GM19455 (cell line): Measurements from ENCODE around the gene CACNB1.

ENCODE experiments used
- ATAC-seq: cut with Tn5 transposase; IDR thresholded peaks from one replicate; pipeline ENCODE4 v1.9.1; 2021; ENCODE audit not compliant: unreplicated experiment

Gene CACNB1

GRCh38 chr17:39204245-39204644 lies 6.8 kb upstream of the CACNB1 start:
- ATAC-seq: no peak

- ATAC-seq: no peak
These were observed 3.6 kb upstream of the CACNB1 start for GRCh38 chr17:39200957-39201510.

- ATAC-seq: peak; percentile 53
These were observed 2.8 kb upstream of the CACNB1 start, which contains the start of gene RPL19 for GRCh38 chr17:39200070-39200879. Gene RPL19, plus strand, starts transcription at chr17:39200283. Its CDS starts 62 bp downstream, at chr17:39200345.

GRCh38 chr17:39199820-39200069 lies 2.3 kb upstream of the CACNB1 start:
- ATAC-seq: peak; percentile 56

- ATAC-seq: no peak
These were observed 707 bp upstream of the CACNB1 start for GRCh38 chr17:39198186-39198566.

GRCh38 chr17:39196808-39197291 lies 619 bp downstream of the CACNB1 start:
- ATAC-seq: no peak

- ATAC-seq: no peak
These were observed 1.1 kb downstream of the CACNB1 start for GRCh38 chr17:39196241-39196807.

- ATAC-seq: no peak
These were observed 1.8 kb downstream of the CACNB1 start for GRCh38 chr17:39195568-39196160.

- ATAC-seq: no peak
These were observed 2.4 kb downstream of the CACNB1 start for GRCh38 chr17:39194985-39195524.

GRCh38 chr17:39194089-39194984 lies 3.1 kb downstream of the CACNB1 start:
- ATAC-seq: no peak

- ATAC-seq: no peak
These were observed 4.1 kb downstream of the CACNB1 start for GRCh38 chr17:39193346-39193745.

- ATAC-seq: no peak
These were observed 4.6 kb downstream of the CACNB1 start for GRCh38 chr17:39192901-39193300.

- no peak for ATAC-seq
These were observed 5.5 kb downstream of the CACNB1 start for GRCh38 chr17:39191750-39192510.

GRCh38 chr17:39187152-39187830 lies 10.2 kb downstream of the CACNB1 start:
- ATAC-seq: no peak

GRCh38 chr17:39186481-39187002 lies 10.9 kb downstream of the CACNB1 start:
- no peak for ATAC-seq

- ATAC-seq: no peak
These were observed 13.7 kb downstream of the CACNB1 start for GRCh38 chr17:39183720-39184119.

GRCh38 chr17:39183045-39183444 lies 14.4 kb downstream of the CACNB1 start:
- no peak for ATAC-seq

- no peak for ATAC-seq
These were observed 16.2 kb downstream of the CACNB1 start for GRCh38 chr17:39181303-39181702.

- ATAC-seq: no peak
These were observed 18.9 kb downstream of the CACNB1 start for GRCh38 chr17:39178536-39178935.
